G401.6 (cell line): ENCODE results near the gene PNMA8A.

Experiments used
- FAIRE-seq: peaks from 2 replicates; lab custom pipeline; 2012; peaks lifted over from hg19 to GRCh38; lab: Jason Lieb, UNC

Gene PNMA8A

GRCh38 chr19:46491975-46492682 is 20.8 kb upstream of the PNMA8A start:
- no peak for FAIRE-seq

- no peak for FAIRE-seq
Measured at GRCh38 chr19:46490774-46491173, 19.4 kb upstream of the PNMA8A start.

GRCh38 chr19:46489445-46490272 is 18.3 kb upstream of the PNMA8A start:
- FAIRE-seq = no peak

- no peak for FAIRE-seq
Measured at GRCh38 chr19:46488551-46488950, 17.2 kb upstream of the PNMA8A start.

- peak; percentile 72 for FAIRE-seq
Measured at GRCh38 chr19:46487802-46488445, 16.6 kb upstream of the PNMA8A start.

- FAIRE-seq = no peak
Measured at GRCh38 chr19:46487178-46487801, 15.9 kb upstream of the PNMA8A start.

- FAIRE-seq = no peak
Measured at GRCh38 chr19:46486358-46486757, 15.0 kb upstream of the PNMA8A start.

- FAIRE-seq = no peak
Measured at GRCh38 chr19:46484656-46485055, 13.3 kb upstream of the PNMA8A start.

- no peak for FAIRE-seq
Measured at GRCh38 chr19:46482631-46483030, 11.3 kb upstream of the PNMA8A start.

- FAIRE-seq = no peak
Measured at GRCh38 chr19:46481947-46482346, 10.6 kb upstream of the PNMA8A start.

GRCh38 chr19:46481223-46481848 is 10.0 kb upstream of the PNMA8A start:
- no peak for FAIRE-seq

GRCh38 chr19:46480415-46480814 is 9.1 kb upstream of the PNMA8A start:
- FAIRE-seq = no peak

- FAIRE-seq = no peak
Measured at GRCh38 chr19:46478356-46478986, 7.1 kb upstream of the PNMA8A start.

GRCh38 chr19:46475986-46476385 is 4.6 kb upstream of the PNMA8A start:
- FAIRE-seq = no peak

- no peak for FAIRE-seq
Measured at GRCh38 chr19:46474211-46474610, 2.8 kb upstream of the PNMA8A start.

- FAIRE-seq = no peak
Measured at GRCh38 chr19:46472592-46472991, 1.2 kb upstream of the PNMA8A start.

- no peak for FAIRE-seq
Measured at GRCh38 chr19:46471811-46472543, 614 bp upstream of the PNMA8A start.

- no peak for FAIRE-seq
Measured at GRCh38 chr19:46470376-46470775, 987 bp downstream of the PNMA8A start.

- no peak for FAIRE-seq
Measured at GRCh38 chr19:46469541-46470185, 1.7 kb downstream of the PNMA8A start.

GRCh38 chr19:46466536-46467196 is 4.7 kb downstream of the PNMA8A start:
- FAIRE-seq = no peak
